A549 (cell line): ENCODE data around the gene TRIM56. TPM values are rescaled to one million over a fixed set of nuclear protein-coding genes. Genes with fewer than 3 reads are reported as not detected.

Experiments used
- ATOH8 ChIP-seq: fragments of 250-450 bp; sonication (Bioruptor Pico); IDR thresholded peaks from 2 replicates; pipeline ENCODE4 v1.5.0; 2020; ENCODE audit warnings: low read depth, mild to moderate bottlenecking, moderate library complexity
- BCL3 ChIP-seq: fragments of >200 bp; sonication (Bioruptor Twin); formaldehyde crosslinking; IDR thresholded peaks from 3 replicates; pipeline ENCODE4 v1.6.1; 2016
- CBX2 ChIP-seq: fragments of 200-600 bp; sonication (generic); IDR thresholded peaks from 2 replicates; pipeline ENCODE4 v1.6.1; 2016; ENCODE audit warnings: low read depth, mild to moderate bottlenecking, borderline replicate concordance
- CEBPB ChIP-seq, 2 experiments: fragments of >200 bp in 1 of 2; sonication (Bioruptor Twin) in 1 of 2; formaldehyde crosslinking in 1 of 2; IDR thresholded peaks; 2 replicates each; pipeline ENCODE4 v1.6.1; 2012 to 2016
- CTCF ChIP-seq: fragments of >200 bp; sonication (Bioruptor Twin); formaldehyde crosslinking; IDR thresholded peaks from 3 replicates; pipeline ENCODE4 v1.5.1; 2016
- EP300 ChIP-seq, 2 experiments: fragments of >200 bp; sonication (Bioruptor Twin); formaldehyde crosslinking; IDR thresholded peaks; 2 replicates in 1 of 2; 3 replicates in 1 of 2; pipeline ENCODE4 v1.6.1; 2016 to 2017
- FOSL2 ChIP-seq, 2 experiments: fragments of 450-650 bp in 1 of 2; fragments of >200 bp in 1 of 2; sonication (Bioruptor Twin) in 1 of 2; formaldehyde crosslinking; IDR thresholded peaks; 2 replicates each; pipeline versions ENCODE4 v1.5.0 to v1.6.1; 2016 to 2020; ENCODE audit warnings: mild to moderate bottlenecking in 1 of 2, moderate library complexity in 1 of 2
- HEYL ChIP-seq: fragments of 250-450 bp; sonication (Bioruptor Pico); IDR thresholded peaks from 2 replicates; pipeline ENCODE4 v1.8.0; 2021; ENCODE audit warnings: mild to moderate bottlenecking, moderate library complexity
- HMGXB4 ChIP-seq: fragments of 250-450 bp; sonication (Bioruptor Pico); IDR thresholded peaks from 2 replicates; pipeline ENCODE4 v1.5.0; 2021; ENCODE audit warnings: mild to moderate bottlenecking, moderate library complexity, borderline replicate concordance
- JUN ChIP-seq, 2 experiments: fragments of >200 bp; sonication (Bioruptor Twin); formaldehyde crosslinking; IDR thresholded peaks; 2 replicates in 1 of 2; 3 replicates in 1 of 2; pipeline ENCODE4 v1.6.1; 2016 to 2017
- JUNB ChIP-seq: fragments of >200 bp; sonication (Bioruptor Twin); formaldehyde crosslinking; IDR thresholded peaks from 2 replicates; pipeline ENCODE4 v1.6.1; 2016
- KDM1A ChIP-seq: fragments of 200-600 bp; sonication (generic); IDR thresholded peaks from 2 replicates; pipeline ENCODE4 v1.6.1; 2016; ENCODE audit warnings: low read depth, mild to moderate bottlenecking
- MAX ChIP-seq: IDR thresholded peaks from 2 replicates; pipeline ENCODE4 v1.6.1; 2012
- MYC ChIP-seq: IDR thresholded peaks from 2 replicates; pipeline ENCODE4 v1.6.1; 2012; ENCODE audit warnings: mild to moderate bottlenecking, inconsistent platforms, low read length, improper control_type of control experiment, borderline replicate concordance
- NFE2L2 ChIP-seq: fragments of 150-350 bp; conservative IDR thresholded peaks from 2 replicates; pipeline ENCODE4 v1.6.1; 2014; ENCODE audit warnings: low read length
- PBX3 ChIP-seq: IDR thresholded peaks from 2 replicates; pipeline ENCODE4 v1.6.1; 2012
- POLR2A ChIP-seq: IDR thresholded peaks from 2 replicates; pipeline ENCODE4 v1.6.1; 2012; ENCODE audit warnings: mild to moderate bottlenecking, low read length
- POLR2AphosphoS2 ChIP-seq: conservative IDR thresholded peaks from 2 replicates; pipeline ENCODE4 v1.6.1; 2012; ENCODE audit warnings: low read length, improper control_type of control experiment, inconsistent platforms
- RAD21 ChIP-seq, 2 experiments: fragments of >200 bp in 1 of 2; sonication (Bioruptor Twin) in 1 of 2; formaldehyde crosslinking in 1 of 2; IDR thresholded peaks in 1 of 2; conservative IDR thresholded peaks in 1 of 2; 2 replicates in 1 of 2; 3 replicates in 1 of 2; pipeline ENCODE4 v1.6.1; 2012 to 2018; ENCODE audit warnings: inconsistent platforms in 1 of 2
- SMC3 ChIP-seq: fragments of >200 bp; sonication (Bioruptor Twin); formaldehyde crosslinking; IDR thresholded peaks from 3 replicates; pipeline ENCODE4 v1.6.1; 2018; ENCODE audit warnings: inconsistent platforms
- SREBF2 ChIP-seq: fragments of 450-650 bp; IDR thresholded peaks from 2 replicates; pipeline ENCODE4 v1.6.1; 2014; ENCODE audit warnings: mild to moderate bottlenecking, moderate library complexity
- polyA plus RNA-seq, 4 experiments: library from polyadenylated mRNA; depleted of rRNA in 3 of 4; stranded (reverse); fragments of >200 nt; fragmentation: RNase III in 1 of 4; extraction: RNeasy Plus Mini Kit Qiagen cat#74134 plus additional on column Dnase treatment in 1 of 4; gene quantifications; 2 replicates in 3 of 4; 3 replicates in 1 of 4; pipeline ENCODE4 v1.2.3, GENCODE V29; 2011 to 2017

Gene TRIM56
- polyA plus RNA-seq, 2 of the 4 experiments (the other 2 are of a cell fraction): 3.9 to 16.5 TPM

GRCh38 chr7:101099969-101100781 is 14.9 kb downstream of the TRIM56 start (continued):
- TF ChIP-seq CBX2 (no peak), HEYL (CRISPR knock-in tag) (peak; percentile 75), SREBF2 (no peak), POLR2AphosphoS2 (no peak), NFE2L2 (peak; percentile 99), JUNB (peak; percentile 96), MYC (peak; percentile 94), BCL3 (peak; percentile 68; the same call in 1 of the 3 replicates), RAD21 (conservative IDR thresholded peaks at IDR 0.05 in 1 of 2, IDR thresholded peaks at IDR 0.05 in 1 of 2) (peak; percentile 38 to 49), HMGXB4 (no peak), CEBPB (IDR thresholded peaks at IDR 0.05) (peak in 1 of 2 experiments; percentile 82; a peak in 2 of 4 replicates), MAX (peak; percentile 97), CTCF (no peak), JUN (IDR thresholded peaks at IDR 0.05) (peak; percentile 42 to 97; a peak in 4 of 5 replicates), ATOH8 (peak; percentile 93), KDM1A (no peak), SMC3 (peak; percentile 52; the same call in 2 of the 3 replicates), EP300 (IDR thresholded peaks at IDR 0.05) (peak; percentile 90 to 94), FOSL2 (IDR thresholded peaks at IDR 0.05) (peak; percentile 98), FOSL2 (CRISPR knock-in tag; IDR thresholded peaks at IDR 0.05) (peak; percentile 100), PBX3 (peak; percentile 83), POLR2A (peak; percentile 22; the same call in 1 of the 2 replicates)
